NCI-H2081 treated with DMSO at 0.1 percent for 48 hours (cell line): ENCODE data around the gene IFFO2.

Experiments
- DNase-seq: peaks from one replicate; lab custom pipeline; 2025; lab: John Stamatoyannopoulos, UW

Gene IFFO2

DNA sequence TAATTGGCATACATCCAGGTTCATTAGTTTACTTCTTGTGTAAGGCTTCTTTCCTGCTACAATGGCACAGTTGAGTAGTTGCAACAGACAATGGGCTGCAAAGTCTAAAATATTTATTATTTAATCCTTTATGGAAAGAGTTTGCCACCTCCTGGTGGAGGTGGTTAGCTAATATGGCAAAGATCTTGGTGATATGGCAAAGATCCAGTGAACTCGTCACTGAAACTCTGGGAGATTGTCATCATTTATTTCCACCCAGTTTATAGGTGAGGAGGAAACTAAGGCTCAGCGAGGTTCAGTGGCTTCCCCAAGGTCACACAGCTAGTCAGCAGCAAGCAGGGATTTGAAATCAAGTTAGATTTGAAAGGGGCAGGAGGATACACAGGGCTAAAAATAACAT lies 16.1 kb upstream of the IFFO2 start:
- no peak for DNase-seq

DNA sequence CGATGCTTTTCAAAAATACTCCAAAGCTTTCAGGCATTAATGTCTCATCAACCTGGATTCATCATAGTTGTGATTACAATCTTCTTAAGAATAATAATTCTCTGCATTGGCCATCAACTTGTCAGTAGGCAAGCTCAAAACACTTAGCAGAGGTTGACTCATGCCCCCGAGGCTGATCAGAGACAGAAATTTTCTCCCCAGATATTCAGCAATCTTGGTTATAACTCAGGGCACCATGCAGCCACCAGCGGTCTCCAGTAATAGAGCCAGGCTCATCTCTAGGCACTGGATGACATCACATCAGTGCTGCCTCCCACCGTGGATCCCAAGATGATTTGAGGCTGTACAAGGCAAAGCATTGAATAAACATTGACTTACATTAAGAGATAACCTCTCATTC lies 14.3 kb upstream of the IFFO2 start:
- DNase-seq = no peak

DNA sequence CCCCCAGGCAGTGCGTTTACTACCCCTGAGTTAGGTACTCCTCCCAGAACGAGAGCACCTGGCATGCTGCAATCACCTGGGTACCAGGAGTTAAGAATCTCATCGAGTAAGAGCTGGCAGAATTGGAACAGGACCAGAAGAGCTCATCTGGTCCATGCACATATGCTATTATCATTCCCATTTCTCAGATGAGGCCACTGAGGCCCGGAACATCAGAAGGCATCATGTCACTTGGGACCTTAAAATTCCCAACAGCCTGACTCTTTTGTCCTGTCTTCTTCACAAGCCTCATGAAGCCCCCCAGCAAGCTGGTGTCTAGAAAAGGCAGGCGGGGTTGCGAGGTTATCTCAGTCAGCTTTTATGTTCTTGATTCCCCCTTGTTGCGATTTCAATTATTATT lies 13.9 kb upstream of the IFFO2 start:
- DNase-seq = no peak

DNA sequence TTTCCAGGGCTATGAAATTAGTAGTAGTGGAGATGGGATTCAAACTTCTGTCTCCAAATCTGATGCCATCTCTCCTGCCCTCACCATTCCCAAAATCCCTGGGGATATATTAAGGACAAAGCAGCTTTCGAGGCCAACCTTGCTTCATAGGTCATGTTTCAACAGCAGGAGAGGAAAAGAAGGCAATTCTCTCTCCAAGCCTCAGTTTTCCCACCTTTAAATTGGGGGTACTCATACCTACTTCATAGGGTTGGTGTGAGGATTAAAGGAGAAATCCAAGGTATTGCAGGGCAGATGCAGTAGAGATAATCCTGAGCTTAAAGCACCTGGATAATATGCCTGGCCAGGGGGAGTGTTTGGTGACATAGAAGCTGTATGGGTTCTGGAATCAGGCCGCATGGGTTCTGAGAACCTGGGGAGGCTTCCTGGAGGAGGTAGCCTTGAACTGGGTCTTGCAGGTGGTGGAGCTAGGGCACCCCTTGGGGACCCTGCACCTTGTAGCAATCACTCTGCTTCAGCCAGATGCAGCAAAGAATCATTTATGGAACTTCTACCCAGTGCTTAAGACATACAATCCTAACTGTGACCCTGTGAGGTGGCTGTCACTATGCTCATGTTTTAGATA lies 10.7 kb upstream of the IFFO2 start:
- no peak for DNase-seq

DNA sequence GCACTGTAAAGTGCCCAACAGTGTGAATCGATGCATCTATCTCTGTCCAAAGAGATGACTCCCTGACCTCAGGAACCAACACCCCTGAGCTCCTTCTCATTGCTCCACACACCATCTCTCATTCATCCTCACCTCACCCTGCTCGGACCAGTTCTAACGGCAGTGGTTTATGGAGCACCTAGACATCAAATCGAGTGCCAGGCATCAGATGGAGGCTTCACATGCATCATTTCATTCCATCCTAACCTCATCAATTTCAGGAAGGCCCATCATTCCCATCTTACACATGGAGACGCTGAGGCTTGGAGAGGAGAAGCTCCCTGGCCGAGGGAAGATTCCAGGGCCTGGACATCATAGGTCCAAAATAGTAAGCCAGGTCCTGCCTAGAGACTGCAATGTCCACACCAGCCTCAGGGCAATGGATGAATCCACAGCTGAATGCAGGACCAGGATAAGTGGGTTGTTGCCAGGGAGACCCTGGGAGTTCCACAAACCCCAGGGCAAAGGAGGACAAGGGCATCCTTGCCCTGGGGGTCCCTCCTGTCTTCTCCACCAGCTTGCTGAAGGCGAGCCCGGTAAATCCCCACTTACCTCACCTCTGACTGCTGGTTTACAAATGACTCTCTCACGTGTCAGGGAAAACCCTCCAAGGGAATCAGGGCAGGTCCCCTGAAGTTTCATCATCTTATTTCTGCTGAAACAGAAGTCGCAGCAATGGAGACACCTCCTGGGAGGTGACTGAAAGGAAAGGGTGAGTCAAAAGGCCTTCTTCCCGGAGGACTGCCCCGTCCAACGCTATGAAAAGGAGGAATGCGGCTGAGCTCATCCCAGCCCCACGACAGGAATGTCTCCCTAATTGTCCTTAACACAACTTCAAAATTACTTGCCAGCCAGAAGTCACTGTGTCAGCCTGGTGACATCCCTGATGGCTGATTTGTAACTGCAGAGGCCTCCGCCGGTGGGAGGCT lies 9.0 kb upstream of the IFFO2 start:
- no peak for DNase-seq

DNA sequence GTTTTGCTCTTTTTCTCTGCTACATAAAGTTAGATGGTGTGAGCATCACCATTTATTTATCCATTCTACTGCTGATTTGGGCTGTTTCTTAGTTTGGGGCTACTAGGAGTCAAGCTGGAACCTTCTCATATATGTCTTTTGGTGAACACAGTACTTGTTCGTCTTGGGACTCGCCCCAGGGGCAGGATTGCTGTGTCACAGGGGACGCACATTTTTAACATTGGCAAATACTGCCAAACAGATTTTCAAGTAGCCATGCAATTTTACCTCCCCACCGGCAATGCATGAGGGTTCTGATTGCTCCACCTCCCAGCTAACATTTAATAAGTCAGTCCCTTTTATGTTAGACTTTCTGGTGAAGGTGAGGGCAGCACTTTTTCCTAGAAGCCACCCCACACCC lies 7.5 kb upstream of the IFFO2 start:
- no peak for DNase-seq

DNA sequence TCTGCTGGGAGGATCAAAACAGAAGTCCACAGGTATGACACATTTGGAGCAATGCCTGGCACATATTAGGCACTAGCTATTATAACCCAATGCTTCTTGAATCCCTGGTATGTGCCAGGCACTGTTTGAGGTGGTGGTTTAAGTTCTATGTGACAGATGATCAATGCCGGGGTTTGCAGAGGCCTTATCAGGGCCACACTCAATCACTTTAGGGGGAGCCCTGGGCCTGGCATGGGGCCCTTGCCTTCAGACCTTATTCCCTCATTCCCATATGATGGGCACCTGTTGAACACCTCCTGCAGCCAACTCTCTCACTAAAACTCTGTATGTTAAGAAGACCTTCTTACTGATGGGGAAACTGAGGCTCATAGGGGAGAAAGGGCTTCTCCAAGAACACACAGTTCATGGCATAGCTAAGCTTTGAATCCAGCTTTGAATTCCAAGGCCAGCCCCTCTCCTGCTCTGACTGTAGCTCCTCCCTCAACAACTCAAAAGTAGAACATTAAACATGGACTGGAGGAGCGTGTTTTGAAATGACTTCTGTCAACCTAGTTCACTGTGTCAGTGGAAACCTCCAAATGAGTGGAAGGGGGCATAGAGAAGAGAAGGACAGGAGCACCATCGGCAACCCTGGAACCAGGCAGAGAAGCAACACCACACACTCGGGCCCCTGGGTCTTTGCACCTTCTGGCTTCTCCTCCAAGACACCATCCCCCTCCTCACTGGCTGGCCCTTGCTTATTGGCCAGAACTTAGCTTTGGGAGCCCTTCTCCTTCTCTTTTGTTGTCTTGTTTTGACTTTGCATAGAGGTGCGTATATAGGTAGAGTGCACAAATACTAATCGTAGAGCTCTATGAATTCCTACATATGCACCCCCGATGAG lies 6.6 kb upstream of the IFFO2 start:
- no peak for DNase-seq

DNA sequence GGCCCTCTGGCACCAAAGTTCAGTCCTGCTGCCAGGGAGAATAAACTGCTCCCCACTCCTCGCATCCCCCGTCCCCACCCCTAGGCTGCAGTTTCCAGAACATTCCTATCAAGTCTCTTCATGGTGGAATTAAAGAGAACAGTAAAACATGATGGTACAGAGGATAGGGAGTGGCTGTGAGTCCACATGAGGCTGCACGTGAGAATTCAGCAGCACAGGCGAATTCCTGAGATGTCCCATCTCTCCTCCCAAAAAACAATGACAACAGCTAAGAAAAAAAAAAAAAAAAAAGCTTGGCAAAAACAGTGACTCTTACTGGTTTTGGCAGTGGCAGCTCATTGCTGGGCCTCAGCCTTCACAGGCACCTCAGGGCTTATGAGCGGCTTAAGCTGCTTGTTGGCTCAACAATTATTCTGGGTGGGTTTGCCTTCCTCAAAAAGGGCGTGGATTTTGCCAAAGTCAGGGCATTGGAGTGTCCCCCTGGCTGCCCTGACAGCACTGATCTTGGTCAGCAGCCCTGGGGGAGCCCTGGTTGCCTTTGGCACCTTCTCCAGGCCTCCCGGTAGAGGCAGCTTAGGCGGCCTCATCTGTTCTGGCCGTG lies 5.7 kb upstream of the IFFO2 start:
- DNase-seq = no peak

DNA sequence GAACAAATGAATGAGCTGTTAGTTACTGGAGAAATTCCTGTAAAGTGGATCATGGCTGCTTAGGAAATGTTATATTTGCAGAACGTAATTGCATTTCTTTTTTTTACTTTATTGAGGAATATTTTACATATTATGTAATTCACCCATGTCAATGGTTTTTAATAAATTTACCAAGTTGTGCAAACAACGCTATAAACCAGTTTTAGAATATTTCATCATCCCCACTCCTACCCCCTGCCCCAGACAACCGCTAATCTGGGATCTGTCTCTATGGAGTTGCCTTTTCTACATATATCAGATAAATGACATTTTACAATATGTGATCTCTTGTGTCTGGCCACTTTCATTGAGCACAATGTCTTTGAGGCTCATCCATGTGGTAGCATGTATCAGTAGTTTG lies 4.3 kb upstream of the IFFO2 start:
- no peak for DNase-seq

DNA sequence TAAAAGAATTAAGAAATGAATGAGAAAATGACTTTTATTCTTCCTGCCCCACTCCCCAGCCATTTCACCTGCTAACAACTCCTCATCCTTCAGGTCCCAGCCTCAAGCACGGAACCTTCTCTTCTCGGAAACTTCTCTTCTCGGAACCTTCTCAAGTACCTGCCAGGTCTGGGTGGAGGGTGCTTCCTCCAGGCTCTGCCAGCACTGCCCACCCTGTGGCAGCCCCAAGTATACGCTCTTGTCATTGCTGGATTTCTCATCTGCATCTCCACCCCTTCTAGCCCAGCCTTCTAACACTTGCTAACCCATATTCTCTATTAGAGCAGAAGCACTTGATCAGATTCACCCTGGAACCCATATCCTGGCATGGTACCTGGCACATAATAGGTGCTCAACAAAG lies 3.9 kb upstream of the IFFO2 start:
- no peak for DNase-seq

DNA sequence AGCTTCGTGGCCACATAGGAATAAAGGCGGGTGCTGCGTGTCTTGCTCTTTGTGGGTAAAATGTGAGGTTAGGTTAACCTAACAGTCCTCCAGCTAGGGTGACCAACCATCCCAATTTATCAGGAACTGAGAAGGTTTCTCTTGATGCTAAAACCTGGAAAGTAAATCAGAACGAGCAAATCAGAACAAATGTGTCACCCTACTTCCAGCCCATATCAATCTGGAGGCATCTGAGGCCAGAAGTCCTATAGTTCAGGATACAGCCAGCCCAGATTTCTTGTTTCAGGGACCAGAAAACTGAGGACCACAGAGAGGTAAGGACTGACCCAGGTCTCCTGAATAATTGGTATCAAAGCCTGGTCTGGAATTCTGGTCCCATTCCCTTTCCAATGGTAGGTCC lies 3.1 kb upstream of the IFFO2 start:
- DNase-seq = no peak

DNA sequence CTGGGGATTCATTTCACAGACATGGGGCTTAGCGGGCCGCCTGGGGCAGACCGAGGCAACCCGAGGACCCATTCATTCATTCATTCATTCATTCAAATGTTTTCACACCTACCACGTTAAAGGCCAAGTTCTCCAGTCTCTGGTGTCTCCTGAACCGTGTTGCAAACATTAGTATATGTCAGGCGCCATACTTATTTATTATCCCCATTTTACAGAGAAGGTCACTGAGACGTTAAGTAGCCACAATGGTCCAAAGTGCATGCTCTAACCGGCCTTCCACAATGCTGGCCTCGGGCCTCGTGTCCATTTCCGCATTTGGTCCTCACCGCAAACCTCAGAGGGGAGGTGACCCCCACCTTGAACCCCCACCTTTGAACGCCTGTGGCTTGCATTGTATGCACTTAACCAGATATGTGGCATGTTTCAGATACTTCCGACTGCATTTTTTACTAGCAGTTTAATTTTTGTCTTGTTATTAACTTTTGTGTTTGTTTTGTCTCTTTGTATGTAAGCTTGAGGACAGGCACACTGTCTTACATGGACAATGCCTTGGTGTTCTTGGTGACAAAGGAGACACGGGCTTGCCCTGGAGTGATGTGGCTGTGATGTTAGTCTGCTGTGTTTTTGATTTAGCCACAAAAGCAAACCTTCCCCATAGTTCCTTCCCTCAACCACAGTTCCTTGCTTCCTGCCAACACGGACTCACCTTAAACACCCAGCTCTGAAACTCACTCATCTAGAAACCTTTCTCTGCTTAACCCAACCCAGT lies 1.2 kb upstream of the IFFO2 start:
- no peak for DNase-seq

DNA sequence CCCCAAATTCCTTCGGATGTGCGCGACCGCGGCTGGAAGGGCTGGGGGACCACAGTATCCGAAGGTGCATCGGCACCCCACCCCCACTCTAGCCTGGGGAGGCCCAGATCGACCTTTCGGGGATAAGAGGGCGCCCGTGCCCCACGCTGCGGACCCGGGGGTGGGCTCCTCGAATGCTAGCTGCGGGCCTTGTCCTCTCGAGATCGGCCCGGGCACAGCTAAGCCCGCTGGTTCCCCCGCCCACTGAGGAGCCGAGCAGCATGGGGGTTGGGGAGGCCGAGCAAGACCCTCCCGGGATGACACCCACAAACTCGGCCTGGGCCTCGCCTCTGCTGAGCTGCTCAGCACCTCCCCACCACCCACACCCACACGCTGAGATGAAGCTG lies 653 bp upstream of the IFFO2 start:
- no peak for DNase-seq

DNA sequence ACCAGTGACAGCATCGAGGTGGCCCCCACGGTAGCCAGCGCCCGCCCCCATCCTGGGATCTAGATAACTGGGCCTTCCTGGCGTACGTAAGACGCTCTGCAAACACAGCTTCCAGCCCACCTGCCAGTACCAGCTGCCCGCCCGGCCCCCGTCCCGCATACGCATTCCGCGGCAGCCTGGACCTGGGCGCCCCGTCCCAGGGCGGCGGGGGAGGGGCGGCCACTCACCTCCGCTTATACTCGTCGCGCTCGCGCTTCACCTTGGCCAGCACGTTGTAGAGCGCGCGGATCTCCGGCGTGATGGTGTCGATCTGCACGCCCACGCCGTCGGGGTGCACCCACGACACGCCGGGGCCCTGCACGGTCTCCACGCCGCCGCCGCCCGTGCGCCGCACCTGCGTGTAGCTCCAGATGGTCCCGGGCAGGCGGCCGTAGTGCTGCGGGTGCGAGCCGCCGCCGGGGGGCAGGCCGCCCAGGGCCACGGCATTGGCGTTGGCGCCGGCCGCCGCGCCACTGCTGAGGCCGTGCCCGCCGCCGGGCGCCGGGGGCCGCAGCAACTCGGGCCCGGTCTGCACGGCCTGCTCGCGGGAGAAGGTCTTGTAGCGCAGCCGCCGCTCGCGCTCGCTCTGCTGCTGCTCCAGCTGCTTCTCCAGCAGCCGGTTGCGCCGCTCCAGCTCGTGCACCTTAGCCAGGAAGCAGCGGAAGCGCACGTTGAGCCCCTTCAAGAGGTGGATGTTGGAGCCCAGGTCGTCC lies 859 bp downstream of the IFFO2 start:
- no peak for DNase-seq

DNA sequence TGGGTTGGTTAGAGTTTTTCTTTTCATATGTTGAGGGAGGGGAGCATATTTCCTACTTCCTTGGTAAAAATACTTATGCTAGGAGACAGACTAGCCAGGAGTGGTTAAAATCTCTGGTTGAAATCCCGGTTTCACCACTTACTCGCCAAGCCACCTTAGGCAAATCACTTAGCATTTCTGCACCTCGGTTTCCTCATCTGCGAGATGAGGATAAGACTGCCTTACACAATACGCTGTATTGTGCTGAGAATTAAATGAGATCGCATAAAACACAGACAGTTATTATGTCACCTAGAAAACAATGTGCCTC lies 1.4 kb downstream of the IFFO2 start:
- no peak for DNase-seq

DNA sequence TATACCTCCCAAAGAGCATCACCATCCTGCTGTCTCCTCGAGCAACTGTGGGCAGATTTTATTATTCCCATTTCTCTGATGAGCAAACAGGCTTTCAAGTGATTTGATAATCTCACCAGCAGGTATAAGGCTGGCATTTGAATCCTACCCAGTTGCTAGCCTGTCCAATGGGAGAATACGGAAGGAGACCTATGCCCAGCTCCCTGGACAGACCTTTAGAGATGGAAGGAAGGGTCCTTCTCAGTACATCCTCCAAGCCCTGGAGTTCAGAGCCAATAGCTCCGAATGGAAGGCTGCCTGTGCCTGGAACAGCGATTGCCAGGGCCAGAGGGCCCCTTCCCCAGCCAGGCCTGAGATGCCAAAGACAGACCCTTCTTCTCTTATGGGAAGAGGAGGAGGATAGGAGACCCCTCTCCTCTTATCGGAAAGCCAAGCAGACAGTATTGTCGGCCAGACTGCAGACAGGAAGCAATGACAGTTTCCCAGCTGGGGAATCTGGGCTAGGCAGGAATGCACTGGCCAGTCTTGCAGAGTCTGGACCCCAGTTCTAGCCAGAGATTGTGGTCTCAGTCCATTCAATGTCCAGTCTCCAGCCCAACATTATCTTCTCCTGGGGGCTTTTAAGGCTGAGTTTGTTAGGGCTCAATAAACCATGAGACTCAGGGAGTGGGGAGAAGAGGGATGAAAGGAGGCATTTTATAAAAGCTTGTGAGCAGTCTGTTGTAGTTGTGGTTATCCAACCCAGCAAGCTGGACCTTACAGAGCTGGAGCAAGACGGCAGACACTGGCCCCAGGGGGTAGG lies 2.0 kb downstream of the IFFO2 start:
- no peak for DNase-seq

DNA sequence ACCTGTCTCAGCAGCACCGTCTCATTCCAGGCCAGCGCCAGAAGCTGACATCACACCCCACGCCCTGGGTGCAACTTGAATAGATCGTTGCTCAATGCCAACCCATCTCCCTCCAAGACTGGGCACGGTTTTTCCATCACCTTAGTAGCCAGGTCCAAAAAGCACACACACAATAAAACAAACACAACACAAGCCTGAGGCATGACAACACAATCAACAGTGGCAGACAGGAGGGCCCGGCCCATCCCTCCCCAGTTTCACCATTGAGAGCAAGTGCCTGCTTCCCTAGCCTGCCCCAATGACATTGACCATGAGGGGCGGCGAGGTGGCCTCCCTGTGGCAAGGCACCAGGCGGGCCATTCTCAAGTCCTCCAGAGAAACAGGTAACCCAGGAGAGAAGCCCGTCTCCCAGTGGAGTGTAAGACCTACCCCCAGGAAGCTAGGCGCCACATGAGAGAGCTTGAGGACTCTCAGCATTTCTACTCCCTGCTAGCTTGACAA lies 2.7 kb downstream of the IFFO2 start:
- DNase-seq = no peak

DNA sequence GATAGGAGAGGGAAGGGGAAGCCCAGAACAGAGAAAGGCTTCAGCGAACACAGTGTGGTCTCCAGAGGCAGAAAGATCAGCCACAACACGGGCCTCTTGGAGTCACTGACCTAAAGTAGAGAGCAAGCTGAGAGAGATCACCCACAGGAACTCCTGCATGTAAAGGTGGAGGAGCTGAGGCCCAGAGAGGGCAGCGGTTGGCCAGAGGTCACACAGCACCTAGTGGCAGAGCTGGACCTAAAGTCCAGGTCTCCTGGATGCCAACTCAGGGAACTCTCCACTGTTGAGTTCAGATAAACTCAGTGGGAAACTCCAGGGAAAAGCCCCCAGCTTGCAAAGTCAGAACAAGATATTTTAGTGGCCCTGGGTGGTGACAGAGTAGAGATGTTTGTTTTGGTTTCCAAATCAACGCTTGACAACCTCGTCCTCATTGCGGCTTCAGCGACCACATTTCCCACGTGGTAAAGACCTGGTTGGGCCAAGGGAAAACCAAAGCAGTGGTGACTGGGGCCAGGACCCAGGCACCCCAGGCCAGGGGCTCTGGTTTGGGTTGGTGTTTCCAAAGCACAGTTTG lies 4.6 kb downstream of the IFFO2 start:
- DNase-seq = no peak

DNA sequence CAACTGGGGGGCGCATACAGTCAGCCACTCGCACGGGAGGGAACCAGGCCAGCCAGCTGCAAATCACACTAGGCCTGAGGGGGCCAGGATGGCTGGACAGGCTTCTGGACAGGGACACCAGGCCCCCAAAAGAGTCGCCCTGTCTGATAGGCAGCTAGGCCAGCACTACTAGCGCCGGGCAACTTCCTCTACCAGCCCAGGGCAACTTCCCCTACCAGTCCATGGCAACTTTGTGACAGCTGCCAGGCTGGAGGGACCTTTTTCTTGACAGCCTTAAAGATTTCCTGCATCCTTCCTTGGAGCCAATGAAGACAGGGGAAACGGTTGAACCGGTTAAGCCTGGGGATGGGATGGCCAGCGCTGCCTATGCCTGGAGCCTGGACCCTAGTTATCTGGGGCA lies 5.1 kb downstream of the IFFO2 start:
- DNase-seq = no peak
